Osteocyte (in vitro differentiated cells): ENCODE data around the gene PLK5. TPM values are rescaled to one million over a fixed set of nuclear protein-coding genes. Genes with fewer than 3 reads are reported as not detected.
"Not testable (repeated sequence)": the region's sequence is repeated elsewhere in the genome, so short reads cannot be mapped to it uniquely, and the experiment has no call there.

ENCODE experiments used
- DNase-seq: peaks from one replicate; pipeline ENCODE4 v3.0.0; 2021; ENCODE audit warnings: mixed read lengths; ENCODE audit not compliant: unreplicated experiment; ENCODE audit errors: extremely low spot score
- H3K27ac Mint-ChIP-seq: one replicate; pipeline ENCODE4 v1.8.0; 2021; ENCODE audit warnings: mild to moderate bottlenecking, mixed read lengths; ENCODE audit not compliant: unreplicated experiment
- H3K27me3 Mint-ChIP-seq: one replicate; pipeline ENCODE4 v1.8.0; 2021; ENCODE audit warnings: mixed read lengths; ENCODE audit not compliant: unreplicated experiment
- H3K36me3 Mint-ChIP-seq: one replicate; pipeline ENCODE4 v1.8.0; 2021; ENCODE audit warnings: mixed read lengths; ENCODE audit not compliant: unreplicated experiment
- H3K4me1 Mint-ChIP-seq: one replicate; pipeline ENCODE4 v1.8.0; 2021; ENCODE audit warnings: mixed read lengths; ENCODE audit not compliant: unreplicated experiment
- H3K4me3 Mint-ChIP-seq: one replicate; pipeline ENCODE4 v1.8.0; 2021; ENCODE audit warnings: mild to moderate bottlenecking, moderate library complexity, mixed read lengths; ENCODE audit not compliant: unreplicated experiment
- H3K9me3 Mint-ChIP-seq: one replicate; pipeline ENCODE4 v1.8.0; 2021; ENCODE audit warnings: mixed read lengths; ENCODE audit not compliant: unreplicated experiment
- total RNA-seq: library from RNA; stranded (reverse); gene quantifications from 2 replicates; pipeline ENCODE4 v1.2.1, GENCODE V29; 2021
- TF ChIP-seq, protein P1 (sequence below): fragments of 200-600 bp; sonication (generic); IDR thresholded peaks from 2 replicates; pipeline ENCODE4 v1.5.0; 2021; ENCODE audit warnings: antibody characterized with exemption, mild to moderate bottlenecking, moderate library complexity

The PLK5 gene
- total RNA-seq, 1 donor from 2014 or later, result 0.54 TPM

DNA sequence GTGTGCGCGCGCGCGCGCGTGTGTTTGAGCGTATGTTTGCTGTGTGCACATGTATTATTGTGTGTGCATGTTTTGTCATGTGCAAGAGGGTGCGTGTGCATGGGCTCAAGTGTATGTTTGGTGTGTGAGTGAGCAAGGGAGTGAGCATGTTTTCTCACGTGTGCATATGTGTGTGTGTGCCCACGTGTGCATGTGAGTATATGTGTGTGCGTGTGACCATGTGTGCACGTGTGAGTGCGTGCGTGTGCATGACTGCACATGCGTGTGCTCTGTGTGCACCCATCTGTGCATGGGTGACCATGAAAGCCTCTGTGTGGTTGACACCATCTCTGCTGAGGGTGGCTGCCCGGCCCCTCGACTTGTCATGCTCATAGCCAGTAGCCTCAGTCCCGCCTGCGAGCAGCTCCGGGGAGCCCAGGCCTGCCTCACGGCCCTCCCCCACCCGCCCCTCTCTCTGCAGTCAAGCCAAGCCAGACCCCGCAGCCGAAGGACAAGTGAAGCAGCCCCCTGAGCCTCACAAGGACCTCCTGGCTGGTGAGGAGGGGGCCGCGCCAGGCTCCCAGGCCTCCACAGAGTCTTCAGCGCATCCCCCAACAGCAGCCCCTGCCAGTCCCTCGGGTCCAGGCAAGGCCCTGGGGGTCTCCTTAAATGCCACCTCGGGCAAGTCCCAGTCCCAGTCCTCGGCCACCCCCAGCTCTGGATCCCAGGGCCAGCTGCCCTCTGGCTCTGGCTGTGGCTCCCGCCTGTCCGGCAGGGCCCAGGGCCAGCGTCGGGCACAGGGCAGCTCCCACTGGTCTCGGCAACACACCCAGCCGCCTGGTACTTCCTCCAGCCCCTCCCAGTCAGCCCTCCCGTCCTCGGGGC lies 26.9 kb upstream of the PLK5 start:
- Mint-ChIP-seq H3K36me3 (no peaks in the 10 kb centered on the region), H3K9me3 (no peaks in the 10 kb centered on the region), H3K27me3 (peaks cover 8% of the 10 kb centered on the region), H3K27ac (no peak overlapping the region), H3K4me1 (peaks cover under 1% of the 10 kb centered on the region), H3K4me3 (no peak overlapping the region)
- TF ChIP-seq, protein P1, sequence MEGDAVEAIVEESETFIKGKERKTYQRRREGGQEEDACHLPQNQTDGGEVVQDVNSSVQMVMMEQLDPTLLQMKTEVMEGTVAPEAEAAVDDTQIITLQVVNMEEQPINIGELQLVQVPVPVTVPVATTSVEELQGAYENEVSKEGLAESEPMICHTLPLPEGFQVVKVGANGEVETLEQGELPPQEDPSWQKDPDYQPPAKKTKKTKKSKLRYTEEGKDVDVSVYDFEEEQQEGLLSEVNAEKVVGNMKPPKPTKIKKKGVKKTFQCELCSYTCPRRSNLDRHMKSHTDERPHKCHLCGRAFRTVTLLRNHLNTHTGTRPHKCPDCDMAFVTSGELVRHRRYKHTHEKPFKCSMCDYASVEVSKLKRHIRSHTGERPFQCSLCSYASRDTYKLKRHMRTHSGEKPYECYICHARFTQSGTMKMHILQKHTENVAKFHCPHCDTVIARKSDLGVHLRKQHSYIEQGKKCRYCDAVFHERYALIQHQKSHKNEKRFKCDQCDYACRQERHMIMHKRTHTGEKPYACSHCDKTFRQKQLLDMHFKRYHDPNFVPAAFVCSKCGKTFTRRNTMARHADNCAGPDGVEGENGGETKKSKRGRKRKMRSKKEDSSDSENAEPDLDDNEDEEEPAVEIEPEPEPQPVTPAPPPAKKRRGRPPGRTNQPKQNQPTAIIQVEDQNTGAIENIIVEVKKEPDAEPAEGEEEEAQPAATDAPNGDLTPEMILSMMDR, result no peak
- DNase-seq, result peak; percentile 79

DNA sequence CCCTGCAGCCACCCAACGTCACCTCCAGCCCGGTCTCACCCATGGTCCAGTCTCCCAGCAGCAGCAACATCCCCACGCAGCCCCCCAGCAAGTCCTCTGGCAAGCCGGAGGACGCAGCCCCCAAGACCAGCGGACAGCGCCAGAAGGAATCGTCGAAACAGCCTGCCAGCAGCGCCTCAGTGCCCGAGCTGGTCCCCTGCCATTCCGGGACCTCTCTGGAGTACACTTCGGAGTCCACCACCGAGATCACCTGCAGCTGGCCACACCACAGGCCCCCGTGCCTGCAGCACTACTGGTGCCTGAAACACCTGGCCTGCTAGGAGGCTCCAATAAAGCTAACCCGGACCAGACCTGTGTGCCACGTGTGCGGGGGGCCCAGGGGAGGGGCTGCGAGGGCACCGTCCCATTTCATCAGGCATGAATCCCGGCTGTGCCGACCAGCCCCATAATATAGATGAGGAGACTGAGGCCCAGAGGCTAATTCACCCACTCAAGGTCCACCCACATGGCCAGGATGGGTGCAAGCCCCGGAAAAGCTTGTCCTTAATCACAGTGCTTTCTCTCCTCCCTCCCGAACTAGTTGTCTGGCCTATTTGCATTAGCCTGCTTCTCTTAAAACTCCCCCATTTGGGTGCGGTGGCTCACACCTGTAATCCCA lies 26.2 kb upstream of the PLK5 start:
- no peaks in the 10 kb centered on the region for H3K9me3 Mint-ChIP-seq
- TF ChIP-seq, protein P1, result no peak
- H3K4me1 Mint-ChIP-seq, result no peaks in the 10 kb centered on the region
- no peak overlapping the region for H3K4me3 Mint-ChIP-seq
- H3K27me3 Mint-ChIP-seq, result peaks cover 5% of the 10 kb centered on the region
- no peak overlapping the region for H3K27ac Mint-ChIP-seq
- no peaks in the 10 kb centered on the region for H3K36me3 Mint-ChIP-seq
- no peak for DNase-seq

DNA sequence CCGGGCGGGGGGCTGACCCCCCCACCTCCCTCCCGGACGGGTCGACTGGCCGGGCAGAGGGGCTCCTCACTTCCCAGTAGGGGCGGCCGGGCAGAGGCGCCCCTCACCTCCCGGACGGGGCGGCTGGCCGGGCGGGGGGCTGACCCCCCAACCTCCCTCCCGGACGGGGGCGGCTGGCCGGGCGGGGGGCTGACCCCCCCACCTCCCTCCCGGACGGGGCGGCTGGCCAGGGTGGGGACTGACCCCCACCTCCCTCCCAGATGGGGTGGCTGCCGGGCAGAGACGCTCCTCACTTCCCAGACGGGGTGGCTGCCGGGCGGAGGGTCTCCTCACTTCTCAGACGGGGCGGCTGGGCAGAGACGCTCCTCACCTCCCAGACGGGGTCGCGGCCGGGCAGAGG lies 24.6 kb upstream of the PLK5 start:
- DNase-seq, result peak; percentile 81
- H3K9me3 Mint-ChIP-seq, H3K4me1 Mint-ChIP-seq, H3K27ac Mint-ChIP-seq, H3K36me3 Mint-ChIP-seq, H3K4me3 Mint-ChIP-seq, H3K27me3 Mint-ChIP-seq: not testable (repeated sequence)

DNA sequence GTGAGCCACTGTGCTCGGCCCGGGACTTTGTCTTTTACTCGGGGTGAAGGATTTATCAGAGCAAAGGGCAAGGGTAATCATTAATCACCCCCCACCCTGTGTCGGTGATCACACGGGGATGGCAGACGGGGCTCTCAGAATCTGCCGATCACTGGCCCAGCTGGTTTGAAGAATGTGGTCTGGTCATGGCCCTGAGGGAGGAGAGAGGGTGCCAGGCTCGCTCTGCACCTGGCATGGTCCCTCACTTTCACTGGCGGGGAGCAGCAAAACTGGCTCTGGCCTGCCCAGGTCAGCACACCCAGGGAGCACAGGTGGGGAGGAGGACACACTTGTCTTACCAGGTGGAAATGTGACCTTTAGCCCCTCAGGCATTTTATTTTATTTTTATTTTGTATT lies 22.7 kb upstream of the PLK5 start:
- no peak overlapping the region for H3K4me3 Mint-ChIP-seq
- no peaks in the 10 kb centered on the region for H3K9me3 Mint-ChIP-seq
- H3K36me3 Mint-ChIP-seq, result no peaks in the 10 kb centered on the region
- DNase-seq, result no peak
- peaks cover 3% of the 10 kb centered on the region for H3K27me3 Mint-ChIP-seq
- peaks cover 2% of the 10 kb centered on the region for H3K4me1 Mint-ChIP-seq
- TF ChIP-seq, protein P1, result no peak
- H3K27ac Mint-ChIP-seq, result no peak overlapping the region

DNA sequence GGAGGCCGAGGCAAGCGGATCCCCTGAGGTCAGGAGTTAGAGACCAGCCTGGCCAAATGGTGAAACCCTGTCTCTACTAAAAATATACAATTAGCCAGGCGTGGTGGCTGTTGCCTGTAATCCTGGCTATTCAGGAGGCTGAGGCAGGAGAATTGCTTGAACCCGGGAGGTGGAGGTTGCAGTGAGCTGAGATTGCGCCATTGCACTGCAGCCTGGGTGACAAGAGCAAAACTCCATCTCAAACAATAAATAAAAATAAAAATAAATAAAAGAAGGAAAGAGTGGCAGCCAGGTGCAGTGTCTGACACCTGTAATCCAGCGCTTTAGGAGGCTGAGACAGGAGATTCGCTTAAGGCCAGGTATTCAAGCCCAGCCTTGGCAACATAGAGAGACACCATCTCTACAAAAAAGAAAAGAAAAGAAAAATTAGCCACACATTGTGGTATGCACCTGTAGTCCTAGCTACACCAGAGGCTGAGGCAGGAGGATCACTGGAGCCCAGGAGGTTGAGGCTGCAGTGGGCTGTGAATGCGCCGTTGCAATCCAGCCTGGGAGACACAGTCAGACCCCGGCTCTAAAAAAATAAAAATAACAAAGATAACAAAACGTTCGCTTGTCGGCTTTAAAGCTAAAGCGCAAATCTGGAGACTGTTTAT lies 21.3 kb upstream of the PLK5 start:
- Mint-ChIP-seq H3K9me3 (no peaks in the 10 kb centered on the region), H3K4me1 (peaks cover 3% of the 10 kb centered on the region), H3K27ac (no peak overlapping the region), H3K27me3 (peaks cover 3% of the 10 kb centered on the region), H3K4me3 (no peak overlapping the region), H3K36me3 (no peaks in the 10 kb centered on the region)
- TF ChIP-seq, protein P1, result no peak
- DNase-seq, result no peak
